Measurements from ENCODE around the gene ZEB2.

GRCh38 chr2:144544053-144544452 is 24.1 kb upstream of the ZEB2 start:
- TF ChIP-seq CTCF (conservative IDR thresholded peaks at IDR 0.05; ENCODE audit: low read length) (no peak), EZH2phosphoT487 (IDR thresholded peaks at IDR 0.05; ENCODE audit: borderline replicate concordance) (no peak)

All from Loucy (cell line).